IMR-90 (cell line): Measurements from ENCODE around the gene LHFPL6. TPM values are rescaled to one million over a fixed set of nuclear protein-coding genes. Genes with fewer than 3 reads are reported as not detected.

Experiments used
- ATAC-seq: fragments of 200-7000 bp; cut with Tn5 transposase; 2 replicates; pipeline ENCODE4 v1.9.1; 2020; ENCODE audit warnings: low read depth, mild to moderate bottlenecking, moderate library complexity
- BruUV-seq: library from RNA; stranded (reverse); fragments of 400-500 nt; replicated peaks from 2 replicates; lab custom pipeline; 2021; lab: Mats Ljungman, UMichigan
- CTCF ChIA-PET: fragments of 300-600 bp; formaldehyde crosslinking; extraction: SDS; loops from one replicate; lab custom pipeline; 2021; ENCODE audit warnings: antibody characterized with exemption; lab: Yijun Ruan, JAX
- POLR2A ChIA-PET: fragments of 300-600 bp; sonication (Branson Sonifier 250); formaldehyde crosslinking; loops from one replicate; lab custom pipeline; 2022; ENCODE audit warnings: antibody characterized with exemption; ENCODE audit not compliant: unreplicated experiment; lab: Charles Lee
- DNase-seq: peaks from one replicate; pipeline ENCODE4 v3.0.0; 2013
- H2AFZ ChIP-seq: replicated peaks from 2 replicates; pipeline ENCODE3; 2013; ENCODE audit warnings: low read length, mild to moderate bottlenecking; ENCODE audit not compliant: poor library complexity
- H2AK5ac ChIP-seq: 2 replicates; pipeline ENCODE4 v1.6.1; 2013; ENCODE audit warnings: low read depth, low read length, inconsistent platforms
- H2AK9ac ChIP-seq: replicated peaks from 2 replicates; pipeline ENCODE3; 2013; ENCODE audit warnings: mild to moderate bottlenecking, low read depth, low read length, moderate library complexity; ENCODE audit not compliant: poor library complexity
- H2BK120ac ChIP-seq: 2 replicates; pipeline ENCODE4 v1.6.1; 2013; ENCODE audit warnings: low read depth, low read length, inconsistent platforms
- H2BK15ac ChIP-seq: 3 replicates; pipeline ENCODE4 v1.6.1; 2013; ENCODE audit warnings: low read depth, low read length, inconsistent platforms
- H2BK20ac ChIP-seq: 2 replicates; pipeline ENCODE4 v1.6.1; 2013; ENCODE audit warnings: low read depth, mild to moderate bottlenecking, inconsistent platforms, low read length, moderate library complexity
- H2BK5ac ChIP-seq: 2 replicates; pipeline ENCODE4 v1.6.1; 2013; ENCODE audit warnings: mild to moderate bottlenecking, low read depth, low read length, inconsistent platforms; ENCODE audit not compliant: poor library complexity, severe bottlenecking
- H3K14ac ChIP-seq: replicated peaks from 2 replicates; pipeline ENCODE4 v1.6.1; 2013; ENCODE audit warnings: low read depth, low read length, inconsistent platforms
- H3K18ac ChIP-seq: 2 replicates; pipeline ENCODE4 v1.6.1; 2013; ENCODE audit warnings: low read depth, low read length, control low read depth
- H3K23ac ChIP-seq: 2 replicates; pipeline ENCODE4 v1.6.1; 2013; ENCODE audit warnings: low read depth, low read length, inconsistent platforms
- H3K27ac ChIP-seq: 2 replicates; pipeline ENCODE4 v1.5.1; 2013; ENCODE audit warnings: mild to moderate bottlenecking, control low read depth, low read length; ENCODE audit not compliant: insufficient read depth
- H3K27me3 ChIP-seq: 2 replicates; pipeline ENCODE4 v1.6.1; 2013; ENCODE audit warnings: low read length; ENCODE audit not compliant: control insufficient read depth, insufficient read depth
- H3K36me3 ChIP-seq: 2 replicates; pipeline ENCODE4 v1.6.1; 2013; ENCODE audit warnings: low read length, mixed read lengths; ENCODE audit not compliant: control insufficient read depth, insufficient read depth
- H3K4ac ChIP-seq: 2 replicates; pipeline ENCODE4 v1.6.1; 2013; ENCODE audit warnings: low read depth, low read length, inconsistent platforms
- H3K4me1 ChIP-seq: 2 replicates; pipeline ENCODE4 v1.6.1; 2013; ENCODE audit warnings: low read length, mixed read lengths; ENCODE audit not compliant: control insufficient read depth, insufficient read depth
- H3K4me2 ChIP-seq: 2 replicates; pipeline ENCODE4 v1.6.1; 2013; ENCODE audit warnings: low read depth, mild to moderate bottlenecking, control low read depth, low read length, moderate library complexity
- H3K4me3 ChIP-seq: 2 replicates; pipeline ENCODE4 v1.5.1; 2013; ENCODE audit warnings: low read depth, mild to moderate bottlenecking, control low read depth, low read length, moderate library complexity; ENCODE audit not compliant: insufficient read depth
- H3K56ac ChIP-seq: 2 replicates; pipeline ENCODE4 v1.6.1; 2013; ENCODE audit warnings: low read length, inconsistent platforms; ENCODE audit not compliant: insufficient read depth; ENCODE audit errors: extremely low read depth
- H3K79me1 ChIP-seq, 2 experiments: 2 replicates each; pipeline ENCODE4 v1.6.1; 2013; ENCODE audit warnings: low read length in 2 of 2, inconsistent platforms in 1 of 2, low read depth in 1 of 2
- H3K9ac ChIP-seq: 2 replicates; pipeline ENCODE4 v1.6.1; 2013; ENCODE audit warnings: low read depth, low read length, control low read depth
- H3K9me1 ChIP-seq: 2 replicates; pipeline ENCODE4 v1.6.1; 2013; ENCODE audit warnings: low read length, inconsistent platforms; ENCODE audit not compliant: insufficient read depth
- H3K9me3 ChIP-seq: 2 replicates; pipeline ENCODE4 v1.6.1; 2013; ENCODE audit warnings: low read length; ENCODE audit not compliant: control insufficient read depth, insufficient read depth
- H4K20me1 ChIP-seq: 2 replicates; pipeline ENCODE4 v1.6.1; 2013; ENCODE audit warnings: low read length, inconsistent platforms; ENCODE audit not compliant: insufficient read depth
- H4K5ac ChIP-seq: 2 replicates; pipeline ENCODE4 v1.6.1; 2013; ENCODE audit warnings: mild to moderate bottlenecking, low read depth, low read length, control low read depth
- H4K8ac ChIP-seq, 2 experiments: 2 replicates each; pipeline ENCODE4 v1.6.1; 2013; ENCODE audit warnings: low read depth in 2 of 2, low read length in 2 of 2, control low read depth in 1 of 2, inconsistent platforms in 1 of 2
- H4K91ac ChIP-seq: 2 replicates; pipeline ENCODE4 v1.6.1; 2013; ENCODE audit warnings: low read depth, low read length, inconsistent platforms; ENCODE audit not compliant: insufficient read depth
- FOS ChIP-seq: fragments of 150-350 bp; IDR thresholded peaks from 2 replicates; pipeline ENCODE4 v1.6.1; 2016; ENCODE audit warnings: low read depth, low read length
- POLR2A ChIP-seq: IDR thresholded peaks from 2 replicates; pipeline ENCODE4 v1.6.1; 2012; ENCODE audit warnings: mild to moderate bottlenecking, low read depth, low read length
- RFX5 ChIP-seq: IDR thresholded peaks from 2 replicates; pipeline ENCODE4 v1.8.0; 2012; ENCODE audit warnings: low read depth, mild to moderate bottlenecking, low read length, moderate library complexity
- WGBS, 2 experiments: methylation state at CpG; one replicate each; pipeline versions ENCODE4 v1.1.5 to v1.1.7; 2013; ENCODE audit warnings: missing lambda C conversion rate in 2 of 2; ENCODE audit not compliant: insufficient read length in 1 of 2; ENCODE audit errors: extremely low coverage in 2 of 2; 5-methylcytosine and 5-hydroxymethylcytosine counted together
- dilution Hi-C: fragments of 300-500 bp; cut with HindIII; formaldehyde crosslinking; loops from one replicate; pipeline ENCODE4 v1.14.3; 2018; ENCODE audit warnings: low sequenced_read_pairs; ENCODE audit not compliant: unreplicated experiment
- in situ Hi-C: fragments of 300-500 bp; cut with MboI; formaldehyde crosslinking; loops from 3 replicates; pipeline ENCODE4 v1.14.3; 2019; ENCODE audit warnings: low sequenced_read_pairs, inconsistent platforms, mixed read lengths
- intact Hi-C: fragments of 100-400 bp; cut with micrococcal nuclease; formaldehyde crosslinking; loops from 2 replicates; pipeline ENCODE4 v1.10.0; 2022
- polyA plus RNA-seq, 3 experiments: library from polyadenylated mRNA; depleted of rRNA; stranded (reverse); fragments of >200 nt; gene quantifications; 2 replicates each; pipeline ENCODE4 v1.2.3, GENCODE V29; 2012; ENCODE audit warnings: low replicate concordance in 1 of 3
- total RNA-seq: library from RNA; depleted of rRNA; stranded (reverse); fragments of >200 nt; gene quantifications from 2 replicates; pipeline ENCODE4 v1.2.3, GENCODE V29; 2012
- TF ChIP-seq, protein P1 (sequence below): conservative IDR thresholded peaks from 2 replicates; pipeline ENCODE4 v1.5.1; 2012; ENCODE audit warnings: mild to moderate bottlenecking, low read depth, low read length, improper control_type of control experiment

Gene LHFPL6
- total and polyA plus RNA-seq, 2 of the 4 experiments (the other 2 are of a cell fraction): 24.7 to 36.1 TPM

DNA sequence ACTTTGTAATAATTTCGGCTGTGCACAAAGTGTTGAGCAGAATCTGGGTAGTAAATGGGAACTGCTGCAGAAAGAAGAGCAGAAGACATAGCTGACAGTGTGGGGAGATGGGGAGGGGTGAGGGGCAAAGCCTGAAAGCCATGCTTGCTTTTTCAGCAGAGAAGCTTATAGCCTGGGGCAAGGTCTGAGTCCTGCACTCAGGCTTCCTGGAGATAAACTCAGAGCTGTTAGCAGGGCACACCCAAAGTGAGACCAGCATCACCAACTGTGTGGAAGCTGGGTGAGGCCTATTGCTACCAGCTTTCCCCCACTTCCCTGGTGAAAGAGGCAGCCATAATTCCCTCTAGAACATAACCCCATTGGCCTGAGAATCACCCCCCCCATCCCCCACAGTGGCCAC is 15.6 kb upstream of the LHFPL6 start:
- dilution Hi-C loops: no loop called here
- TF ChIP-seq, protein P1, sequence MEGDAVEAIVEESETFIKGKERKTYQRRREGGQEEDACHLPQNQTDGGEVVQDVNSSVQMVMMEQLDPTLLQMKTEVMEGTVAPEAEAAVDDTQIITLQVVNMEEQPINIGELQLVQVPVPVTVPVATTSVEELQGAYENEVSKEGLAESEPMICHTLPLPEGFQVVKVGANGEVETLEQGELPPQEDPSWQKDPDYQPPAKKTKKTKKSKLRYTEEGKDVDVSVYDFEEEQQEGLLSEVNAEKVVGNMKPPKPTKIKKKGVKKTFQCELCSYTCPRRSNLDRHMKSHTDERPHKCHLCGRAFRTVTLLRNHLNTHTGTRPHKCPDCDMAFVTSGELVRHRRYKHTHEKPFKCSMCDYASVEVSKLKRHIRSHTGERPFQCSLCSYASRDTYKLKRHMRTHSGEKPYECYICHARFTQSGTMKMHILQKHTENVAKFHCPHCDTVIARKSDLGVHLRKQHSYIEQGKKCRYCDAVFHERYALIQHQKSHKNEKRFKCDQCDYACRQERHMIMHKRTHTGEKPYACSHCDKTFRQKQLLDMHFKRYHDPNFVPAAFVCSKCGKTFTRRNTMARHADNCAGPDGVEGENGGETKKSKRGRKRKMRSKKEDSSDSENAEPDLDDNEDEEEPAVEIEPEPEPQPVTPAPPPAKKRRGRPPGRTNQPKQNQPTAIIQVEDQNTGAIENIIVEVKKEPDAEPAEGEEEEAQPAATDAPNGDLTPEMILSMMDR: no peak
- TF ChIP-seq POLR2A (no peak), RFX5 (no peak), FOS (no peak)
- H3K4ac ChIP-seq: no peak overlapping the region
- H4K8ac ChIP-seq: no peak overlapping the region
- no peak overlapping the region for H4K91ac ChIP-seq
- ATAC-seq (no peak), DNase-seq (no peak)
- no peak overlapping the region for H3K27ac ChIP-seq
- H2BK120ac ChIP-seq: no peak overlapping the region
- no peaks in the 10 kb centered on the region for H3K9me1 ChIP-seq
- H3K9me3 ChIP-seq: no peaks in the 10 kb centered on the region
- no peak overlapping the region for H2AFZ ChIP-seq
- no TSS peak for BruUV-seq
- no peak overlapping the region for H3K56ac ChIP-seq
- no peak overlapping the region for H4K5ac ChIP-seq
- H3K4me2 ChIP-seq: no peak overlapping the region
- no peaks in the 10 kb centered on the region for H3K36me3 ChIP-seq
- no peak overlapping the region for H2AK9ac ChIP-seq
- H3K14ac ChIP-seq: no peak overlapping the region
- H3K27me3 ChIP-seq: peaks cover 2% of the 10 kb centered on the region; the same call in 1 of the 2 replicates
- no peak overlapping the region for H2BK5ac ChIP-seq
- in situ Hi-C loops: loop anchor here (5.0 kb wide), 1 partner anchor 566 kb away; no protein-coding TSS in a partner anchor
- H3K23ac ChIP-seq: no peak overlapping the region
- no peaks in the 10 kb centered on the region for H3K79me1 ChIP-seq
- H2AK5ac ChIP-seq: no peak overlapping the region
- H3K9ac ChIP-seq: no peak overlapping the region
- CTCF ChIA-PET: no interaction called here
- H4K20me1 ChIP-seq: no peaks in the 10 kb centered on the region
- no peak overlapping the region for H2BK20ac ChIP-seq
- no peaks in the 10 kb centered on the region for H3K4me1 ChIP-seq
- POLR2A ChIA-PET: no interaction called here
- no peak overlapping the region for H3K18ac ChIP-seq
- no CpG with 5 or more reads among the region's 1 CpG for WGBS, 2 experiments
- intact Hi-C loops: loop anchor here (5.0 kb wide), 1 partner anchor 646 kb away; no protein-coding TSS in a partner anchor
- H3K4me3 ChIP-seq: no peak overlapping the region
- no peak overlapping the region for H2BK15ac ChIP-seq
